H1 (cell line): ENCODE results near the gene KCTD7.
"Not testable (repeated sequence)": the region's sequence is repeated elsewhere in the genome, so short reads cannot be mapped to it uniquely, and the experiment has no call there.

Experiments
- CHD2 ChIP-seq: IDR thresholded peaks from 2 replicates; pipeline ENCODE4 v1.6.1; 2012; ENCODE audit warnings: low read length, improper control_type of control experiment
- POLR2A ChIP-seq, 2 experiments: IDR thresholded peaks; 1 replicate in 1 of 2; 2 replicates in 1 of 2; pipeline ENCODE4 v1.6.1; 2011; ENCODE audit warnings: low read depth in 2 of 2, low read length in 2 of 2, mild to moderate bottlenecking in 2 of 2; ENCODE audit errors: control extremely low read depth in 1 of 2
- YY1 ChIP-seq: IDR thresholded peaks from 2 replicates; pipeline ENCODE4 v1.6.1; 2011; ENCODE audit warnings: low read depth, mild to moderate bottlenecking, low read length
- TF ChIP-seq, protein P1 (sequence below), 3 experiments: IDR thresholded peaks; 1 replicate in 2 of 3; 2 replicates in 1 of 3; pipeline versions ENCODE4 v1.5.1 to v1.6.1; 2011; ENCODE audit warnings: low read length in 3 of 3, mild to moderate bottlenecking in 3 of 3, inconsistent platforms in 2 of 3, low read depth in 1 of 3, moderate library complexity in 1 of 3; ENCODE audit not compliant: insufficient read depth in 1 of 3; ENCODE audit errors: control extremely low read depth in 1 of 3

DNA sequence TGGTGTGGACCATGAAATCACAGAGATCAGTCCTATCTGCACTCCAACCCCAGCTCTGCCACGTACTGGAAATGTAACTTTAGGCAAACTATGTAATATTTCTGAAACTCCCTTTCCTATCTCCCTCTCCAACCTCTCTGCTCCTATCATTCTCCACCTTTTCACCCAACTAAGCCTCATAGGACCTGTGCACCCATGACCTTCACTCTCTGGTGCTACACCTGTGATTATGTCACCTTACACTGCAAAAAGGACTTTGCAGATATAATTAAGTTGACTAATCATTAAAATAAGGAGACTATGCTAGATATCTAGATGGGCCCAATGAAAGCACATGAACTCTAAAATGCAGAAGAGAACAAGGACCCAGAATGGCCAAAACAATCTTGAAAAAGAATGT, 48.3 kb upstream of the KCTD7 start:
- TF ChIP-seq, protein P1, sequence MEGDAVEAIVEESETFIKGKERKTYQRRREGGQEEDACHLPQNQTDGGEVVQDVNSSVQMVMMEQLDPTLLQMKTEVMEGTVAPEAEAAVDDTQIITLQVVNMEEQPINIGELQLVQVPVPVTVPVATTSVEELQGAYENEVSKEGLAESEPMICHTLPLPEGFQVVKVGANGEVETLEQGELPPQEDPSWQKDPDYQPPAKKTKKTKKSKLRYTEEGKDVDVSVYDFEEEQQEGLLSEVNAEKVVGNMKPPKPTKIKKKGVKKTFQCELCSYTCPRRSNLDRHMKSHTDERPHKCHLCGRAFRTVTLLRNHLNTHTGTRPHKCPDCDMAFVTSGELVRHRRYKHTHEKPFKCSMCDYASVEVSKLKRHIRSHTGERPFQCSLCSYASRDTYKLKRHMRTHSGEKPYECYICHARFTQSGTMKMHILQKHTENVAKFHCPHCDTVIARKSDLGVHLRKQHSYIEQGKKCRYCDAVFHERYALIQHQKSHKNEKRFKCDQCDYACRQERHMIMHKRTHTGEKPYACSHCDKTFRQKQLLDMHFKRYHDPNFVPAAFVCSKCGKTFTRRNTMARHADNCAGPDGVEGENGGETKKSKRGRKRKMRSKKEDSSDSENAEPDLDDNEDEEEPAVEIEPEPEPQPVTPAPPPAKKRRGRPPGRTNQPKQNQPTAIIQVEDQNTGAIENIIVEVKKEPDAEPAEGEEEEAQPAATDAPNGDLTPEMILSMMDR (IDR thresholded peaks at IDR 0.05; ENCODE audit: control extremely low read depth in 1 of 3, insufficient read depth in 1 of 3, low read depth in 1 of 3, low read length in 3 of 3) = not testable (repeated sequence)
- not testable (repeated sequence) for TF ChIP-seq POLR2A (IDR thresholded peaks at IDR 0.05; ENCODE audit: control extremely low read depth in 1 of 2, low read depth in 2 of 2, low read length in 2 of 2); CHD2; YY1
